Upper lobe of right lung (tissue), 1 donor: ENCODE data around the gene ZCCHC24. TPM values are rescaled to one million over a fixed set of nuclear protein-coding genes. Genes with fewer than 3 reads are reported as not detected.

Experiments used
- ATAC-seq: fragments of 200-7000 bp; cut with Tn5 transposase; one replicate; pipeline ENCODE4 v1.9.1; 2020; ENCODE audit warnings: mild to moderate bottlenecking, moderate library complexity
- DNase-seq: peaks from one replicate; pipeline ENCODE4 v3.0.0-alpha.2; 2020
- H3K27ac ChIP-seq: fragments of 200-600 bp; one replicate; pipeline ENCODE4 v1.8.0; 2022
- H3K27me3 ChIP-seq: fragments of 200-600 bp; one replicate; pipeline ENCODE4 v1.8.0; 2022; ENCODE audit warnings: mild to moderate bottlenecking
- H3K36me3 ChIP-seq: fragments of 200-600 bp; one replicate; pipeline ENCODE4 v1.8.0; 2022
- H3K4me1 ChIP-seq: fragments of 200-600 bp; one replicate; pipeline ENCODE4 v1.8.0; 2022
- H3K4me3 ChIP-seq: fragments of 200-600 bp; one replicate; pipeline ENCODE4 v1.8.0; 2022; ENCODE audit warnings: mild to moderate bottlenecking
- H3K9me3 ChIP-seq: fragments of 200-600 bp; one replicate; pipeline ENCODE4 v1.8.0; 2022
- intact Hi-C: fragments of 100-400 bp; cut with DNase I; formaldehyde crosslinking; loops from one replicate; pipeline ENCODE4 v1.11.0; 2022
- total RNA-seq: library from RNA; stranded (reverse); fragmentation: NEBNext Ultra II Directional; extraction: Animal tissue kit (Norgen Biotek cat#: 25700); gene quantifications from one replicate; pipeline ENCODE4 v1.2.1, GENCODE V29; 2021
- TF ChIP-seq, protein P1 (sequence below): fragments of 200-600 bp; IDR thresholded peaks from one replicate; pipeline ENCODE4 v1.8.0; 2022; ENCODE audit warnings: antibody characterized with exemption
- donor health status: DM: no; HTN: yes; CAD: no; lungs with severe emphysema.

Gene ZCCHC24
- total RNA-seq, 1 donor from 2014 or later, result 32.4 TPM

DNA sequence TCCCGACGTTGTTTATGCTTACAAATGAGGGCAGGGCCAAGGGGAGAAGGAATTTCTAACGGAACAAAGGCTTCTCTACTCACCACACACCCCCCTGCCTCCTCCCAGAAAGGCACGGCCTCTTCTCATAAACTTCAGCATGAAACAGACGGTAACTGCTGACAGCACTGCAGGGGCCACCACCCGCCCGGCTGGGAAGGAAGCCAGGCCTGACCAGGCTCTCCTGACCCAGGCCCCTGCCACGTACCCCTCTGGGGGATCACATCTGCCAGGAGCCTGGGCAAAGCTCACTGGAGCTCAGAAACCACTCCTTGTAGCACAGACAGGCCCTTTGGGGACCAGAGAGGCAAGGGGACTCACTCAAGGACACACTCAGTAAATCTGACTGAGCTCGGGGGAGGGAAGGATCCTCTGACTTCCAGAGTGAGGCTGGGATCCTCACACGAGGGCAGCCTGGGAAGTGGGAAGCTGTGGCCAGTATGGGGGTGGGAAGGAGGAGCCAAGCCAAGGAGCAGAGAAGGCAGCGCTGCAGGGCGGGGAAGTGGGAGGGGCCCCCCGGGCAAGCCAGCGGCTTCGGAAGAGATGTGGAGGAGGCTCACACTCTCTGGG is 46.1 kb downstream of the ZCCHC24 start:
- intact Hi-C loops, result no loop called here
- H3K27me3 ChIP-seq, result no peaks in the 10 kb centered on the region
- DNase-seq, result peak; percentile 90
- H3K36me3 ChIP-seq, result no peaks in the 10 kb centered on the region
- ATAC-seq, result peak; percentile 86
- H3K4me3 ChIP-seq, result no peak overlapping the region
- TF ChIP-seq, protein P1, sequence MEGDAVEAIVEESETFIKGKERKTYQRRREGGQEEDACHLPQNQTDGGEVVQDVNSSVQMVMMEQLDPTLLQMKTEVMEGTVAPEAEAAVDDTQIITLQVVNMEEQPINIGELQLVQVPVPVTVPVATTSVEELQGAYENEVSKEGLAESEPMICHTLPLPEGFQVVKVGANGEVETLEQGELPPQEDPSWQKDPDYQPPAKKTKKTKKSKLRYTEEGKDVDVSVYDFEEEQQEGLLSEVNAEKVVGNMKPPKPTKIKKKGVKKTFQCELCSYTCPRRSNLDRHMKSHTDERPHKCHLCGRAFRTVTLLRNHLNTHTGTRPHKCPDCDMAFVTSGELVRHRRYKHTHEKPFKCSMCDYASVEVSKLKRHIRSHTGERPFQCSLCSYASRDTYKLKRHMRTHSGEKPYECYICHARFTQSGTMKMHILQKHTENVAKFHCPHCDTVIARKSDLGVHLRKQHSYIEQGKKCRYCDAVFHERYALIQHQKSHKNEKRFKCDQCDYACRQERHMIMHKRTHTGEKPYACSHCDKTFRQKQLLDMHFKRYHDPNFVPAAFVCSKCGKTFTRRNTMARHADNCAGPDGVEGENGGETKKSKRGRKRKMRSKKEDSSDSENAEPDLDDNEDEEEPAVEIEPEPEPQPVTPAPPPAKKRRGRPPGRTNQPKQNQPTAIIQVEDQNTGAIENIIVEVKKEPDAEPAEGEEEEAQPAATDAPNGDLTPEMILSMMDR, result no peak
- peak overlapping the region; percentile 91 for H3K27ac ChIP-seq
- no peaks in the 10 kb centered on the region for H3K9me3 ChIP-seq
- peaks cover 79% of the 10 kb centered on the region for H3K4me1 ChIP-seq

DNA sequence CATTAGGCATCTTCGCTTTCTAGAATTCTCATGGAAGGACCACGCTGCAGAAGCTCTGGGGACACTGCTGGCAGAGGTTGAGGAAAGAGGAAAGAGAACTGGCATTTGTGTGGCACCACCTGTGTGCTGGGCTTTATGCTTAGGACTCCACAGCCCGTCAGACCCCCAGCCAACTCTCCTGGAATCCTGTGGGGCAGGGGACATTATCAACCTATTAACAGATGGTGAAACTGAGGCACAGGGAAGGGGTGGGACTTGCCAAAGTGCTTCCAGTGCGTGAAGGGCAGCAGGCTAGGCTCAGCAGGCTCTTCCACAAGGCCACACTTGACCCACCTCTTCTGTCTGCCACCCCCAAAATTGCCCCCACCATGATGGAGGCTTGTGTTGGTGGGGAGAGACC is 46.8 kb downstream of the ZCCHC24 start:
- Histone ChIP-seq H3K27me3 (no peaks in the 10 kb centered on the region), H3K27ac (peak overlapping the region; percentile 91), H3K9me3 (no peaks in the 10 kb centered on the region), H3K36me3 (no peaks in the 10 kb centered on the region), H3K4me3 (no peak overlapping the region), H3K4me1 (peaks cover 75% of the 10 kb centered on the region)
- no peak for ATAC-seq
- intact Hi-C loops, result no loop called here
- TF ChIP-seq, protein P1, result no peak
- DNase-seq, result no peak

DNA sequence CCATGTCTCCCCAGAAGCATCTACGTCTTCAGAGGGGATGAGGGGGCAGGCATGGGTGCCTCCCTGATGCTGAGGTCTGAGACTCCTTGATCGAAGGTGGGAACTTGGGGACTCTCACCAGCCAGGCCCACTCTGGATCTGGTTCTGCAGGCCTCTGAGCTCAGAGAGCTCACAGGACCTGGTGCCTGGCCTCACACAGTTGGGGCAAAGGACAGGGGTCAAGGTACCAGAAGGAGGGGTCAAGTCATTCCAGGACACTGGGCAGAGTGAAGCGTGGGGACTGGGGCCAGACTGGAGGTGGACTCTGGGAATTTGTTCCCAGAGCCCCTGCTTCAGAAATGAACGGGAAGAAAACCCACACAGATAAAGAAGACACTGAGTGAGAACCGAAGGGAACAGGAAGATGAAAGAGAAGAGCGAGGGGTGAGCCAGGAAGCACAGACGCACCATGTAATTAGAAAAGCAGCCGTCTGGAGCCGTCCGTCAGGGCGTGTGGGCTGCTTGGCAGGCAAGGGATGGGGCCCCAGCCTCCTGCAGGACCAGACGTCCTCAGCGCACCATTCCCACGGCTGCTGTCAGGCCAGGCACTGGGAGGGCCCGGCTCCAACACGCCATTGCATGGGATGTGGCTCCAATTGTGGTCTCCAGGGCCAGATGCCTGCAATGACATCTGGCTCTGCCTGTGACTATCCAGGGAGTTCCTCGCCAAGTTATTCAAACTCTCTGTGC is 47.7 kb downstream of the ZCCHC24 start:
- Histone ChIP-seq H3K4me1 (peaks cover 66% of the 10 kb centered on the region), H3K36me3 (no peaks in the 10 kb centered on the region), H3K4me3 (no peak overlapping the region), H3K27me3 (no peaks in the 10 kb centered on the region), H3K9me3 (no peaks in the 10 kb centered on the region), H3K27ac (peak overlapping the region; percentile 91)
- intact Hi-C loops, result no loop called here
- ATAC-seq (no peak), DNase-seq (no peak)
- TF ChIP-seq, protein P1, result no peak

DNA sequence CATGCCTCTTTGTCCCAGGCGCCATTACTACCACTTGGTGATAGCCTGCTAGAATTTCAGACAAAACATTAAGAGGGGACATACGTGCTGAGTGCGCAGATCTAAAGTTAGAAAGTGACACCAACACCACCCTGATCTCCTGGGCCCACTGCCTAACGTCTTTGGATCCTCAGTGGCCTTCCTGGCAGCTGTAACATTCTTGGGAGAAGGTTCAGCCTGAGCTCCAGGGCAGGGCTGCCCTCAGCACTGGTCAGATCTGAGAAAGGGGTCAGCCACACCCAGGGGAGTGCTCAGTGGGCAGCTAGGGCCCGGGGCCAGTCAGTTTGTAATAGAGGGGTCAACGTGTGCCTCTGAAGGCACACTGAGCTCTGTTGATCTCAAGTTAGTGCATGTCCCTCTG is 48.4 kb downstream of the ZCCHC24 start:
- intact Hi-C loops, result no loop called here
- DNase-seq (no peak), ATAC-seq (no peak)
- Histone ChIP-seq H3K4me1 (peaks cover 61% of the 10 kb centered on the region), H3K9me3 (no peaks in the 10 kb centered on the region), H3K27me3 (no peaks in the 10 kb centered on the region), H3K36me3 (no peaks in the 10 kb centered on the region), H3K4me3 (no peak overlapping the region), H3K27ac (peak overlapping the region; percentile 91)
- TF ChIP-seq, protein P1, result no peak

DNA sequence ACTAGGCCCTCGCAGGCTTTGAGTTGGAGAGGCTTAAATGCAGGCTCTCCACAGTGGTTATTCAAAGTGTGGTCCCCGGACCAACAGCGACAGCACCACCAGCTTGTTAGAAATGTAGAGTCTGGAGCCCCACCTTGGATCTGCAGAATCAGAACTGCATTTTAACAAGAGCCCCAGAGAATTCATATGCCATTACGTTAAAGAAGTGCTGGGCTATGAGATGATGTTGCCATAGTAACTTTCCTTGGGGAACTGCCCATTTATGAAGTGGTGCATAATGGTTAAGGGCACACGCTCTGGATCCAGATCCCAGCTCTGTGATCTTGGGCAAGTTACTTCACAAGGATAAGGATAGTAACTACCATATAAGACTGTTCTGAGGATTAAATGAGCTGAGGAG is 48.9 kb downstream of the ZCCHC24 start:
- Histone ChIP-seq H3K27ac (no peak overlapping the region), H3K4me1 (peaks cover 56% of the 10 kb centered on the region)
- intact Hi-C loops, result no loop called here

More for the DNA sequence above, 48.9 kb downstream of the ZCCHC24 start:
- TF ChIP-seq, protein P1, result no peak
- no peaks in the 10 kb centered on the region for H3K27me3 ChIP-seq
- H3K9me3 ChIP-seq, result no peaks in the 10 kb centered on the region
- ATAC-seq, result no peak
- DNase-seq, result no peak
- no peak overlapping the region for H3K4me3 ChIP-seq
- no peaks in the 10 kb centered on the region for H3K36me3 ChIP-seq
